GM19099 (cell line): Measurements from ENCODE around the gene FMNL2.

Source experiments
- POLR2A ChIP-seq: IDR thresholded peaks from 3 replicates; pipeline ENCODE4 v1.6.1; 2011; ENCODE audit warnings: low read depth; ENCODE audit not compliant: insufficient read length; ENCODE audit errors: extremely low read depth

Gene FMNL2

DNA sequence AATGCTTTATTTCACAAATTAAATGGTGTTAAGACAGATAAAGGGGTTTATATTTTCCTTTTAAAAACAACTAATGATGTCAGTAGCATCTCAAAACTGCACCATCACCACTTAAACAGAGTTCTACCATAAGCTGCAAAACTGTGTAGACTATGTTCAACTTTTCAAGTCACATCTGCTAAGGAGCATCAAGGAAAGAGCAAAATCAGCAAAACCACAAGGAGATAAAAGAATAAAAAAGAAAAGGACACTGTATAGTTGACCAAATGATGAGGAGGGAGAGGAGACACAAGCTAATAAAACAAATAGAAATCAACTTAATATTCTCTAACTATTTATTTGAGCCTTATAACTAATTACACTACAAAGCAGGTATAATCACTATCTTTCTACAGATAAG is 348.4 kb downstream of the FMNL2 start:
- TF ChIP-seq POLR2A: no peak

DNA sequence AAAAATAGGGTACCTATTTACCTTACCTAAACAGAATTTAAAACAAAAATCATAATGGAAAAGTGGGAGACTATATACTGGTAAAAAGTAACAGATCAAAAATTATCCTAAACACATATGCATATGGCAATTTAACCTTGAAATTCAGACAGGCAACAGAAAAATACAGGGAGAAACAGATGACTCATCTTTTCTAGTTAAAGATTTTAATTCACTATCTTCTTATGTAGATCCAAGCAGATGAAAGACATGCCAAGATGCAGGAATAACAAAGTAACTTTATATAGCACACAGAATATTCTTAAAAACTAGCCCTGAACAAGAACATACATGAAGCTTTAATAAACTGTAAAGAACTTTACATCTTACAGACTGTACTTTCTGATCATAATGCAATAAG is 351.3 kb downstream of the FMNL2 start:
- no peak for TF ChIP-seq POLR2A

DNA sequence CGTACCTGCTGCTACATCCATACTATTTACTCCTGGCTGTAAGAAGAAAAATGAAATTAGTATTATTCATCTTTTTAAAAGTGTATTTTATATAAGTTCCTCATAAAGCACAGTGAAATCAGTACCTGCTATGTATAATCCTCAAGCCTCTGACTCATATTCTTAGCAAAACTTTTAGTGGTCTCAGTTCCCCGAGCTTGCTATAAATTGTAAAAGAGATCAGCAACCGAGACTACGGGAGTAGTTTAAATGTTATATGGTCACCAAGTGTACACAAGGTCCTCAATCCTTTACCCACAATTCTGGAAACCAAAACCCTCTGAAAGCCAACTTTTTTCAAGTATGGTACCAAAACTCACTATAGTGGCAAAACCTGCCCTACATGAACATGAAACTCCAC is 358.1 kb downstream of the FMNL2 start:
- no peak for TF ChIP-seq POLR2A

DNA sequence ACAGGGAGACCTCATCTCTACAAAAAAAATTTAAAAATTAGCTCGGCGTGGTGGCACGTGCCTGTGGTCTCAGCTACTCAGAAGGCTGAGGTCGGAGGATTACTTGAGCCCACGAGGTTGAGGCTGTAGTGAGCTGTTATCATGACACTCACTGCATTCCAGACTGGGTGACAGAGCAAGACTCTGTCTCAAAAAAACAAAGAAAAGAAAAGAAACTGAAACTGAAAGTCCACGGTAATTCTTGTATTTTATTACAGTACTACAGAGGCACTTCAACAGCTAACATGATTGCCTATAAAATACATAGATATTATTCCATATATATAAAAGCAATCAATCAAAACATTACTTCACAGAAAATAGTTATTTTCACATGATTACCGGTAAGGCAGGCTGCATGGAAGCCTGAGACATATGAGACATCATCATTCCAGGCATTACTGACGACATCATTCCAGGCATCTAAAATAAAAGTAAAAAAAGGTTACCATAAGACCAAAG is 359.2 kb downstream of the FMNL2 start:
- no peak for TF ChIP-seq POLR2A

DNA sequence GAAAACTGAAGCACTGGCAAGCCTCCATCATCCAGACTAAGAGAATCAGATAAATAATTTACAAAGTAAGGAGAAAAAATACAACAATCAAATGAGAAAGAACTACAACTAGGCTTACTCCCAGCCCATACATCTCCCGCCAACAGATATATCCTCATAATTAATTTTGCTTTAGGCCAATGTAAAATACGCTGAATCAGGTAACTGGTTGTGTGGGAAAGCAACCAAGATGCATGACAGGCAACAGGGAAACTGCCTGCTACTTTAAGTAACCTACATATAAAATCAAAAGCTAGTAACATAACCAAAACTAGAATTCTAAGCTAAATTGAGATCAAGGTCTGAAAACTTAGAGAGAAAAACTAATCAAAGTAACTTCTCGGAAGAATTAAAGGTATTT is 360.8 kb downstream of the FMNL2 start:
- no peak for TF ChIP-seq POLR2A

DNA sequence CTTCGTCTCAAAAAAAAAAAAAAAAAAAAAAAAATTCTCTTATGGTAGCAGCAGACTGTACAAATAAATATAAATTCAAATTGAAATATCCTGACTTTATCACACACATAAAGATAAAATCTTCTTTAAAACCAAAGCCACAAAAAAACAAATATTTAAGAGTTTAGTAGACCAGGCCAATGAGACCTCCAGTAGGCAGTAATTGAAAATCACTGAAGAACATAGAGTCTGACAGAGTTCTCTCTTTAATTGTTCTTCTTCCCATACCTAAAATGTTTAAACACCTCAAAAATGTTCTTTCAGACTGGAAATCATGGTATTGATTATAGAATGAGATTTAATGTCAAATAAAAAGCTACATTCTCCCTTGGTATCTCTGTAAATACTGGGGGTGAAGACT is 361.5 kb downstream of the FMNL2 start:
- no peak for TF ChIP-seq POLR2A
